ENCODE measurements around the gene LCP1. TPM values are rescaled to one million over a fixed set of nuclear protein-coding genes. Genes with fewer than 3 reads are reported as not detected.
A peak's percentile ranks its signal among the peaks of the same experiment; 100 is the strongest.

The LCP1 gene
- total RNA-seq, 1 experiment from 2014 or later: 13.3 TPM

DNA sequence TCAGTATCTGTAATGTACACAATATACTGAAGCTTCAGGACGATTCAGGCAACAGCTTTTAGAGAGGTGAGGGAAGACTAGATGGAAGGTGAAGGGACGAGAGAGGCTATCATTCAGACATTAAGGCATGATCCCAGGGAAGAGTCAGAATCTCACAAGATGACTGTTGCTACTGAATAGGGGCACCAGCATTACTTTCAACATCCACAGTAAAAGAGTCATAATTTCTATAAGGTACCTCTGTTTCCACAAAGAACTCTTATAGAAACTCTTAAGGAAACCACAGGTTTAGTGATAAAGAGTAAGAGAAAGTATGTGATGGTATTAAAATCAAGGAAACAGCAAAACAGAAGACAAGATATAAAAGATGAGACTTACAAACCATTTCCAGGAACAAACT, 23.0 kb downstream of the LCP1 start:
- no peak for DNase-seq (ENCODE audit: low spot score)

DNA sequence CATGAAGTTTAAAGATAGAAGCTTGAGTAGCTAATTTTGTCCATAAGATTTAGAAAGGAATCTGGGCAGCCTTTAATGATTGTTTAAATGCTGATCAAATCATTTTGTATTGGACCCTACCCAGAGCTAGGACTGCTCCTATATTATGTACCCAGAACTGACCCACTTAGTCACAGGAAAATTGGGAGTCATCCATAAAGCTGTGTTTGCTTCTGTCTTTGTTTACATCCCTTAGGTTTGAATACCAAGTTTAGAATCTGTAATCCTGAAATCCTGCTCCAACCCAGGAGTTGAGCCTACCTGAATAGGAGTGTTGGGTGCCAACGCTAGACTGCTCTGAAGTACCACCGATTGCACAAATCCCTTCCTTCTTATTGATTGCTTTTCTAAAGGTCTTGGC, 23.8 kb downstream of the LCP1 start:
- no peak for DNase-seq (ENCODE audit: low spot score)

GRCh38 chr13:46154136-46154801, 27.7 kb downstream of the LCP1 start:
- no peak for DNase-seq (ENCODE audit: low spot score)

DNA sequence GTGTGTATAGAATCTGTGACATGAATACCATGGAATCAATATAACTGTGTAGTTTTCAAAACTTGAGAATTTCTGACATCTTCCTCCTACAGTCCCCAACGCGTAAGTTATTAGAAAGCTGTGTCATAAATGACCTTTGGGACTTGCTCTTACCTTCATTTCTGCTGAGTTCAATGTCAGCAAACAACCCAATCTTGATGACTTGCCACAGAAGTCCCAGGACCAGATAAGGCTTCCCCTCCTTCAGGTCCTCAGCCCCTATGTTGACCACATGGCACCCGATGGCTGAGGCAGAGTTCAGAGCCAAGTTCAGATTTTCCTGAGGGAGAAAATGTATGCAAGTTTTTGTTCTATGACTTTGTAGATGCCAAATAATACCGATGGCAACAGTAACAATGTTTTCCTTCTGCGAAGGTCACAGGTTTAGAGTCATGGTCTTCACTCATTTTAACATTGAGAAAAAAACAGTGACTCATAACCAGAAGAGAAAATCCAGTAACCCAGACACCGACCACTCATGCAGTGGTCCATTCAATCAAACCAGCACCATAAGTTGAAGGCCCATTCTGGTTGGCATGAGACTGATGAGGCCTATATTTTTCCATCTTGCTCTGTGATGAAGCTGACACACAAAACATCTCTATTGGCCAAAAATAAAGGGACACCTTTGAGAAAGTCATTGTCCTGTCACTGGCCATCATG, 29.2 kb downstream of the LCP1 start:
- DNase-seq (ENCODE audit: low spot score): no peak

DNA sequence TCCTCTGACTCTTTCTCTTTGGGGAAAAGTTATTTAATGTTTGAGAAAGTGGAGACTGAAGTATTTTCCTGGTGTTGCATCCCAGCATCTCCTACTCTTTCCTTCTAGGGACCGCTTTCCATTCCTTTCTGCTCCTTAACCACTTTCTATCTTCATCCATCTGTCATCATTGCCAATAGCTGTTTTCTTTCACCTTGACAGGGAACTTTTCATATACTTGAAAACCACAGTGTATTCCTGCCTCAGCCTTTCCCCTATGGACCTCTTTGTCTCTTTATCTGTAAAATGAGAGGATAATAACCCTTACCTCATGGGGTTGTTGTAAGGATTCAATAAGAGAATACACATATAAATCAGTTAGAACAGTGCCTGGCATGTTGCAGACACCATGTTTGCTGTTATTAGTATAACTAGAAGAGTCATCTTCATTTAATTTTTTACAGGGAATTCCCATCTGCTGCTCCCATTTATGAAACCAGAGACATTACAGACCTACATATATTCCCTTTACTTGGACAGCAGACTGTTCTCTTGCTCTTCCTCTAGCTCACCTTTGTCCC, 31.8 kb downstream of the LCP1 start:
- DNase-seq (ENCODE audit: low spot score): no peak

DNA sequence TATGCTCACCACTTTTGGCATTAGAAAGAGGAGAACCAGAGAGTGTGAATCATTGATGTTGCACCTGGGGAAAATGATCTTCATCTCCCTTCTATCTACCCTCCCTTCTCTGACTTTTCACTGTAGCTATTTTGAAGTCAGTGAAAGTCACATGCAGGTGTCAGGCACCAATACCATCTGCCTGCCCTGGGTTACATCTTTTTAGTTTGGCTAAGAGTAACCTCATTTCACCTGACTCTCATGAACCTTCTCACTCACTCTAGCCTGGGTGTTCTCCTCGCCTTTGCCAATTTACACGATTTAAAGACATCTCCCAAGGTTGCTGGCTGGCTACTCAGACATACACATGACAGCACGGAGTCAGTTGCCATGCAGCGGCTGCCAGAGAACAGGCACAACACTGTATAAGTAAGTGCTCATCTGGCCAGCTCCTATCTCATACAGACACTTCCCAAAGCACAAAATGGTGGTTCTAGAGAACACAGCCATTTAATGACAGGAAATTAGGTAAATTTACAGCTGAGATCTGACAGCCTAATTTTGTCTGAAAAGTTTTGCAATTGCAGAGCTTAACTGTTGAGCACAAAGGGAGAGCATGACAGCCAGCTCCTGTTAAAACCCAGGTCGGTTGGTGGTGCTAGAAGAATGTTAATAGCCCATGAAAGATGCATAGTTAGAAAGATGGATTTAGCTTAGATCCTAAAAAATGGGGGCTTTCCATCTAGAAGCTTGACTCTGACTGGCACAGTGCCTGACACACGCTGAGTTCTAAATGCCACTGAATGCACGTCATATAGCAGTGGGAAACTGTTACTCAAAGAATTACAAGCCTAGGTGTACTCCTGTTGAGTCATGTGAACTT, 32.5 kb downstream of the LCP1 start:
- DNase-seq (ENCODE audit: low spot score): peak; percentile 78

DNA sequence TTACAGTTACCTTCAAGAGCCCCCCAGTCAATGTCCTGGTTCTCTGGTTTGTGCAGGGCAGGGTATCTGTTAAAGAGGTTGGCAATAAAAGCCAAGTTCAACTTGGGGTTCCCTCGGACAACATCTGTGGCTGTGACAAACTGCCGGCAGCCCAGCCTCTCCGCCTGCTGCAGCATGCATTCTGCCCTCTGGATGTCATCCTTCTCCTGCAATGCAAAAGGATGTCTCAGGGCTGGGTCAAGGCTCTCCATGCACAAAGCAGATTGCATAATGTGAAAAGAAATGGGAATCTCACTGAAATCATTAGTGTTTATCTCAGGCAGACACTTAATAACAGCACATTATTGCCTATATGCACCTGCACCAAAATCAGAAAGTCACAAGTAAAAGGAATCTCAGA, 35.1 kb downstream of the LCP1 start:
- DNase-seq (ENCODE audit: low spot score): no peak

DNA sequence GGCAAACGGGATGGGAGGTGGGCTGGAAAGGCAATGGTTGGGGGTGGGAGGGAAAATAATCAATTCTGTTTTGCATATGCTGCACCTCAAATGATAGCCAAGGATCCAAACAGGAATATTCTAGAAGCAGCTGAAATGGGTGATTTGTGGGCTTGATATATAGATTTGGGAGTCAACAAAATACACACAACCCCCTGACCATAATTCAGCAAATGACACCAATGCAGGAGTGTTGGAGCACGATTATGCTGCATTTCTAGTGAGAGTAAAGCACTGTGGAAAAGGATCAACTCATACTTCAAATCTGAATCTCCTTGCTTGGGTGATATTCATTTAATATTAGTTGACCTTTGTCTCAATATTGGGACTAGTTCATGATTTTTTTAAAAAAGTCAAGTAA, 36.0 kb downstream of the LCP1 start:
- DNase-seq (ENCODE audit: low spot score): no peak

DNA sequence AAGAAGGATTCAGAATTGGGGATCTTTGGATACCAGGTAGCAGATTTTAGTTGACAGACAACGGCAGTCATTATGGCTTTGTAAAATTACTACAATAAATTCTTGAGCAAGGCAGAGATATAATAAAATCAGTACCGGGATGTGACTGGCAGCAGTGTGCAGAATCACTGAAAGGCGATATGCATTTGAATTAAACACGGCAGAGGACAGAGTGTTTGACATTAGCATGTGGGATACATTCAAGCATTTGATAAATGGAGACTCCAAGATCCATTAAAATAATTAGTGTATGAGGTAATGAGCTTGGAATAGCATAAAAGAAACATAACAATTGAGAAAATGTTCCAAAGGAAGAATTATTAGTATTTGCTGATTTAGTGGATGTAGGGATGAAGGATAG, 36.8 kb downstream of the LCP1 start:
- no peak for DNase-seq (ENCODE audit: low spot score)

DNA sequence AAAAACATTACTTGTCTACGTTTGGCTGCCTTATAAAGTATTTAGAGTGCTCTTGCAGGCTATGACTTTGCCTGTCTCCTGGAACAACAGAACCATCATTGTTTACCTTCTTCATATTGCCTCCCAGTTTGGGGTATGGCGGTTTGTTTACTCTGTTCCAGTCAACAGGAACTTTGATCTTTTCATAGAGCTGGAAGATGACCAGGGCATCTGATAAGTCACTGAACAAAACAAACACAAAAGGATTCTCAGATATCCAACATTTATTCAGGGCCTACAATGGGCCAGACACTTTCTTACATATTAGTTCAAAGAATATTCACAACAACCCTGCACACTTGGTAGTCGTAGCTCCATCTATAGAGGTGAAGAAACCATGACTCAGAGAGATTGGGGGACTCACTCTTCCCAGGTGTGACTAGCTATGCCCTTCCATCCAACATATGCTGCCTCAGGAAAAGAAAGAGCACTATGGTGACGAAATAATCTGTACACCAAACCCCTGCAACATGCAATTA, 38.7 kb downstream of the LCP1 start:
- DNase-seq (ENCODE audit: low spot score): no peak

DNA sequence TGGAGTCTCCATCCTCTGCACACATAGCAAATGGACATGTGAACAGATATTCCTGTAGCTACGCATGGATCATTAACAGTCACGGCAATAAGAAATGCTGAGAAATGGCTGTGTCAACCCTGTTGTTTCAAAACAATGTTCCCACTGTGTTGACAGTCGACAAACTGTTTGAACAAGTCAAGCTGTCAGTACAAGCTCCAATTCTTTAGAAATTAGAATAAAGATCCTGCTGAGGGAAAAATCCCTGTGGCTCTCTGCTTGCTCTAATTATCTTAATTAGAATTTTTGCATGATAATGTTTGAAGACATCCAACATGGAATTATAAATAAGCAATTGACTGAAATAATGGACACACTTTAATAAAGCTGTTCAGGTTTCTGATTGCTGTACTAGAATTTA, 39.2 kb downstream of the LCP1 start:
- no peak for DNase-seq (ENCODE audit: low spot score)

DNA sequence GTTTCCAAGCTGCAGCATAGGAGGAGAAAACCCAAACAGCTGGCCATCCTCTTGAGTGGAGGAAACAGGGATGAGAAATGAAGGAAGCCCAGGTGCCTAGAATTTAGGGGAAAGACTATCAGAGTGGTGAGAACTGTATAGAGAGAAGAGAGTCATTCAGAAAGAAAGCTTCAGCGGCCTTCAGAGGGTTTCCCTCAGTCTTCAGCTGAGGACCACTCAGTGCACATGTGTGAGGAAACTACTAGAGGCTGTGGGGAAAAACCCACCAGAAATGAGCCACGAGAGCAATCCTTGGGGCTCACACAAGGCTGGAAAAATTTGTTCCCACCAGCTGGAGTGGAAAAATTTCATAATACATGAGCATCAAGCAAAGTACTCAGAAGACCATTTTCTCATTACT, 41.9 kb downstream of the LCP1 start:
- DNase-seq (ENCODE audit: low spot score): no peak

DNA sequence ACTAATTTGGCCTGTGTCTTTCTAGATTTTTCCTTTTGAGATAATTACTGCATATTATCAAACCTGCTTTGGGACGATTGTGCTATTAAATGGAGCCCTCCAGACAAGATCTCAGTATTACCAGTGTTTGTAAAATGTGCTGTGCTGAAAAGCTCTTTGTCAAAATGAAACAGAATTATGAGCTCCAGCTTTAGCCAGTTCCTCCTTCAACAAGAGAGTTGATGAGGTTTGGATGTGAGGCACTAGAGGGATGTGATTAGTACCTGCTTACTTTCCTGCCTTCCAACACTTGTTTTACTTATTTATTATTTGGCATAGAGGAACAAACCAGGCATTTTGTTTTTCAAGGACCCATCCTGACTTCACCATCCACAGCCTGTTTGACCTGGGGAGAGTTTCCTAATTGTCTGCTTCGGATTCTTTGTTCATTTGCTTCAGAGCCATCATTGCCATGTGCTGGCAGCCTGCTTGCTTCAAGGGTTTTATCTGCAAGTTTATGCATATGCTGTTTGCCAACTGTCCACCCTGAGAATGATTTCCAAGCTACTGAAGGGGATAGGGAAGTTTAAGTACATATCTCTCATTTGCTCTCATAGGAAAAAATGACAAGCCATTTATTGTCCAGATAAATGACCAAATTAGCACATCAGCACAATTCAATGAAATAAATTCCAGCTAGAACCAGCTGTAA, 44.2 kb downstream of the LCP1 start:
- no peak for DNase-seq (ENCODE audit: low spot score)

- DNase-seq (ENCODE audit: low spot score): no peak
Observed at GRCh38 chr13:46136688-46137087, 45.3 kb downstream of the LCP1 start.

DNA sequence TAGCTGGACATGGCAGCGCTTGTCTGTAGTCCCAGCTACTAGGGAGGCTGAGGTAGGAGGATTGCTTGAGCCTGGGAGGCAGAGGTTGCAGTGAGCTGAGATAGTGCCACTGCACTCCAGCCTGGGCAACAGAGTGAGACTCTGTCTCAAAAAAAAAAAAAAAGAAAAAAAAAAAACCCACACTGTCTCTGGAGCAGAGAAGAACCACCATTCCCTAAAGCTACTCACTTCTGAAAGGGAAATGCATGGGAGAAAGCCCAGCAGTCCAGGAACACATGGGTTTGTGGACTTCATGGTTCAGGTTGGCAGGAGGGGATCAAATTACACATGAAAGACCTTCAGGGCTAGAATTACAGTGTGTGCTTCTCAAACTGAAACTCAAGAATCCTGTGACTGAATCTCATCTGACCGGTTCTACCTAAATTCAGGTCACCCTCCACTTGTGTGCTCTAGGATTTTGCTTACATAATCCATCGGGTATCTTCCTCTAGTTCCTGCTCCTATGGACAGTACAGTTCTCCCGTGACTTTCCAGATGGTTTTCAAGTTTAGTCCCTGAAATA, 46.9 kb downstream of the LCP1 start:
- no peak for DNase-seq (ENCODE audit: low spot score)

DNA sequence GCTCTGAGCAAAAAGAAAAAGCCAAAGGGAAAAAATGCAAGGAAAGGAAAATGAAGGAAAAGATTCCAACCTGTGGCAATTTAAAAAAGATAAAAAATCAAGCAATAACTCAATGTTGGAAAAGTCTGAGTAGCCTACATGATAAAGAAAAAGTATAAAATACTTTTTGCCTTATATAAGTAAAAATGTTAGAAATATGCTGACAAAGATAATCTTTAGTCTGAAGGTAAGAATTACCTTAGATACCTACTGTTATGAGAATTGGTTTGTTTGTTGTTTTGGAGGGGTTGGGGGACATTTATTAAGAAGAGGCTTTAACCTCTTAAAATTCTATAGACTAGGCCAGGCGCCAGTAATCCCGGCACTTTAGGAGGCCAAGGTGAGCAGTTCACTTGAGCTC, 47.5 kb downstream of the LCP1 start:
- no peak for DNase-seq (ENCODE audit: low spot score)

GRCh38 chr13:46132109-46132508, 49.9 kb downstream of the LCP1 start:
- no peak for DNase-seq (ENCODE audit: low spot score)

DNA sequence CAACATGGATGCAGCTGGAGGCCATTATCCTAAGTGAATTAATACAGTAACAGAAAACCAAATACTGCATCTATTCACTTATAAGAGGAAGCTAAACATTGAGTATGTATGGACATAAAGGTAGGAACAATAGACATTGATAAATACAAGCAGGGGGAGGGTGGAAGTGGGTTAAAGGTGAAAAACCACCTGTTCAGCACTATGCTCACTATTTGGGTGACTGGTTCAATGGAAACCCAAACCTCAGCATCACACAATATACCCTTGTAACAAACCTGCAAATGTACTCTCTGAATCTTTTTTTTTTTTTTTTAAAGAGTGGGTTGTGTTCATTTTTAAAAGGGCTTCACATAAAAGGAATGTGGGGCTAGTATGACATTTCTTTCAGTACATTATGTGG, 50.3 kb downstream of the LCP1 start:
- no peak for DNase-seq (ENCODE audit: low spot score)

- no peak for DNase-seq (ENCODE audit: low spot score)
Observed at GRCh38 chr13:46129955-46130618, 51.9 kb downstream of the LCP1 start.

GRCh38 chr13:46129124-46129523, 52.9 kb downstream of the LCP1 start:
- DNase-seq (ENCODE audit: low spot score): no peak

Data from A172 (cell line).